ENCODE measurements around the gene VASP. TPM values are rescaled to one million over a fixed set of nuclear protein-coding genes. Genes with fewer than 3 reads are reported as not detected.

The VASP gene
- total and polyA plus RNA-seq, 2 of the 13 experiments (the other 11 are each of a cell fraction or from before 2014, with no cell fraction given) = 41.8 to 67.1 TPM

- peak; percentile 83 for TF ChIP-seq ZNF281 (CRISPR knock-in tag; IDR thresholded peaks at IDR 0.05; ENCODE audit: borderline replicate concordance)
- no peak; the same call in 1 of the 2 replicates for TF ChIP-seq ZNF33B (CRISPR knock-in tag; IDR thresholded peaks at IDR 0.05)
- TF ChIP-seq THRA (CRISPR knock-in tag; IDR thresholded peaks at IDR 0.05; ENCODE audit: borderline replicate concordance) = peak; percentile 28; the same call in 1 of the 2 replicates
- TF ChIP-seq FOXP1 (IDR thresholded peaks at IDR 0.05) = no peak
- peak; percentile 32; the same call in 1 of the 2 replicates for TF ChIP-seq FOXP1 (CRISPR knock-in tag; IDR thresholded peaks at IDR 0.05)
- peak; percentile 39; the same call in 1 of the 2 replicates for TF ChIP-seq SALL1 (CRISPR knock-in tag; IDR thresholded peaks at IDR 0.05)
- TF ChIP-seq, protein P1, sequence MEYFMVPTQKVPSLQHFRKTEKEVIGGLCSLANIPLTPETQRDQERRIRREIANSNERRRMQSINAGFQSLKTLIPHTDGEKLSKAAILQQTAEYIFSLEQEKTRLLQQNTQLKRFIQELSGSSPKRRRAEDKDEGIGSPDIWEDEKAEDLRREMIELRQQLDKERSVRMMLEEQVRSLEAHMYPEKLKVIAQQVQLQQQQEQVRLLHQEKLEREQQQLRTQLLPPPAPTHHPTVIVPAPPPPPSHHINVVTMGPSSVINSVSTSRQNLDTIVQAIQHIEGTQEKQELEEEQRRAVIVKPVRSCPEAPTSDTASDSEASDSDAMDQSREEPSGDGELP (IDR thresholded peaks at IDR 0.05; ENCODE audit: borderline replicate concordance, low read depth) = no peak
- TF ChIP-seq HNF4A (CRISPR knock-in tag; IDR thresholded peaks at IDR 0.05) = no peak
- TF ChIP-seq, protein P2, sequence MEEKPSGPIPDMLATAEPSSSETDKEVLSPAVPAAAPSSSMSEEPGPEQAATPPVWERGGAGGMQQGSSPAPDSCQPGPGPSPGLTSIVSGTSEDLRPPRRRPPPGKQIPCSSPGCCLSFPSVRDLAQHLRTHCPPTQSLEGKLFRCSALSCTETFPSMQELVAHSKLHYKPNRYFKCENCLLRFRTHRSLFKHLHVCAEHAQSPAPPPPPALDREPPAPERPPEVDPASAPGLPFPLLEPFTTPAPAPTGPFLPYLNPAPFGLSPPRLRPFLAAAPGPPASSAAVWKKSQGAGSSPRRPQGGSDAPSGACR (CRISPR knock-in tag; IDR thresholded peaks at IDR 0.05) = no peak
- TF ChIP-seq DPF2 (CRISPR knock-in tag; IDR thresholded peaks at IDR 0.05; ENCODE audit: borderline replicate concordance, low read depth) = no peak
- TF ChIP-seq, protein P3, sequence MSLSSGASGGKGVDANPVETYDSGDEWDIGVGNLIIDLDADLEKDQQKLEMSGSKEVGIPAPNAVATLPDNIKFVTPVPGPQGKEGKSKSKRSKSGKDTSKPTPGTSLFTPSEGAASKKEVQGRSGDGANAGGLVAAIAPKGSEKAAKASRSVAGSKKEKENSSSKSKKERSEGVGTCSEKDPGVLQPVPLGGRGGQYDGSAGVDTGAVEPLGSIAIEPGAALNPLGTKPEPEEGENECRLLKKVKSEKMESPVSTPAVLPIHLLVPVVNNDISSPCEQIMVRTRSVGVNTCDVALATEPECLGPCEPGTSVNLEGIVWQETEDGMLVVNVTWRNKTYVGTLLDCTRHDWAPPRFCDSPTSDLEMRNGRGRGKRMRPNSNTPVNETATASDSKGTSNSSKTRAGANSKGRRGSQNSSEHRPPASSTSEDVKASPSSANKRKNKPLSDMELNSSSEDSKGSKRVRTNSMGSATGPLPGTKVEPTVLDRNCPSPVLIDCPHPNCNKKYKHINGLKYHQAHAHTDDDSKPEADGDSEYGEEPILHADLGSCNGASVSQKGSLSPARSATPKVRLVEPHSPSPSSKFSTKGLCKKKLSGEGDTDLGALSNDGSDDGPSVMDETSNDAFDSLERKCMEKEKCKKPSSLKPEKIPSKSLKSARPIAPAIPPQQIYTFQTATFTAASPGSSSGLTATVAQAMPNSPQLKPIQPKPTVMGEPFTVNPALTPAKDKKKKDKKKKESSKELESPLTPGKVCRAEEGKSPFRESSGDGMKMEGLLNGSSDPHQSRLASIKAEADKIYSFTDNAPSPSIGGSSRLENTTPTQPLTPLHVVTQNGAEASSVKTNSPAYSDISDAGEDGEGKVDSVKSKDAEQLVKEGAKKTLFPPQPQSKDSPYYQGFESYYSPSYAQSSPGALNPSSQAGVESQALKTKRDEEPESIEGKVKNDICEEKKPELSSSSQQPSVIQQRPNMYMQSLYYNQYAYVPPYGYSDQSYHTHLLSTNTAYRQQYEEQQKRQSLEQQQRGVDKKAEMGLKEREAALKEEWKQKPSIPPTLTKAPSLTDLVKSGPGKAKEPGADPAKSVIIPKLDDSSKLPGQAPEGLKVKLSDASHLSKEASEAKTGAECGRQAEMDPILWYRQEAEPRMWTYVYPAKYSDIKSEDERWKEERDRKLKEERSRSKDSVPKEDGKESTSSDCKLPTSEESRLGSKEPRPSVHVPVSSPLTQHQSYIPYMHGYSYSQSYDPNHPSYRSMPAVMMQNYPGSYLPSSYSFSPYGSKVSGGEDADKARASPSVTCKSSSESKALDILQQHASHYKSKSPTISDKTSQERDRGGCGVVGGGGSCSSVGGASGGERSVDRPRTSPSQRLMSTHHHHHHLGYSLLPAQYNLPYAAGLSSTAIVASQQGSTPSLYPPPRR (CRISPR knock-in tag; IDR thresholded peaks at IDR 0.05; ENCODE audit: borderline replicate concordance) = peak; percentile 41; the same call in 1 of the 2 replicates
- TF ChIP-seq ZBTB38 (CRISPR knock-in tag; IDR thresholded peaks at IDR 0.05) = no peak
- 0 out of 2 replicates have a peak, but pooled peaks have one; percentile 47 for TF ChIP-seq ZNF615 (CRISPR knock-in tag; IDR thresholded peaks at IDR 0.05; ENCODE audit: borderline replicate concordance)
- TF ChIP-seq SATB2 (CRISPR knock-in tag; IDR thresholded peaks at IDR 0.05) = no peak
- TF ChIP-seq CREB3 (CRISPR knock-in tag; IDR thresholded peaks at IDR 0.05) = no peak
These were observed 14.4 kb upstream of the VASP start (continued) for GRCh38 chr19:45492627-45493470.
